Measurements from ENCODE around the gene ULBP2. TPM values are rescaled to one million over a fixed set of nuclear protein-coding genes. Genes with fewer than 3 reads are reported as not detected.

Gene ULBP2, protein sequence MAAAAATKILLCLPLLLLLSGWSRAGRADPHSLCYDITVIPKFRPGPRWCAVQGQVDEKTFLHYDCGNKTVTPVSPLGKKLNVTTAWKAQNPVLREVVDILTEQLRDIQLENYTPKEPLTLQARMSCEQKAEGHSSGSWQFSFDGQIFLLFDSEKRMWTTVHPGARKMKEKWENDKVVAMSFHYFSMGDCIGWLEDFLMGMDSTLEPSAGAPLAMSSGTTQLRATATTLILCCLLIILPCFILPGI
- total RNA-seq (2022; extraction: Qiagen RNA extraction) = 2.9 to 4.6 TPM (median 3.3 TPM) in 5 replicates

DNA sequence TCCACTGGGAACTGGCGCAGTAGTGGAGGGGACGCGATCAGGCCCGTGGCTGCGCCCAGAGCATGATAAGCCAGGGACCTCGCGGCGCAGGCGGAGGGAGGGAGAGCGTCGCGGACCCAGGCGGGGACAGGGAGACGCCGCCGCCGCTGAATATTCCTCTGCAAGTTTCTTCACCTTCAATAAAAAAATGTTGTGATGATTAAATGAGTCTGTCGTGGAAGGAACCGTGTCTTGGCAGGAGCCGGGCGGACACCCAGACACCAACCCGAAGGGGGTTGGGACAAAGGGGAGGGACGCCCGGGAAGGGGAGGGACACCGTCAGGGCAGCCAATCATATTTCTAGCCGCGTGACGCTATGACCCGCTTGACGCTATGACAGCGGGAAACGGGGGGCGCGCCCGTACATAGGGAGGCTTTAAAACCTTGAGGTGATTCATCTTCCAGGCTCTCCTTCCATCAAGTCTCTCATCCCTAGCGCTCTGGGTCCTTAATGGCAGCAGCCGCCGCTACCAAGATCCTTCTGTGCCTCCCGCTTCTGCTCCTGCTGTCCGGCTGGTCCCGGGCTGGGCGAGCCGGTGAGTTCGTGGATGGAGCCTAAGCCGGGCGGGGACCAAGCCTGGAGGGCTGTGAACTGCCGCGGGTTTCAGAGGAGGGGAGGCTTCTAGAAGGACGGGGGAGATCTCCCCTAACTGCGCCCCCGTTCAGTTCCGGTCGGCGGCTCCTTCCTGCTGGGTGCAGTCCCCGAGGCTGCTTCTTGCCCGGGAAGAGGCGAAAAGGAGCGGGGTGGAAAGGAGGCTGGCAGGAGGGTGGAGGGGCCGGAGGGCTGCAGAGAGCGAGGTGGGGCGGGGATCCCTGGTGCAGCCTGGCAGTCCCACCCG lies at the start of gene ULBP2:
Gene ULBP2 (plus strand): TSS at position 432 of the 878 bp plus-strand sequence. CDS start 59 bp downstream, at position 491.

DNA sequence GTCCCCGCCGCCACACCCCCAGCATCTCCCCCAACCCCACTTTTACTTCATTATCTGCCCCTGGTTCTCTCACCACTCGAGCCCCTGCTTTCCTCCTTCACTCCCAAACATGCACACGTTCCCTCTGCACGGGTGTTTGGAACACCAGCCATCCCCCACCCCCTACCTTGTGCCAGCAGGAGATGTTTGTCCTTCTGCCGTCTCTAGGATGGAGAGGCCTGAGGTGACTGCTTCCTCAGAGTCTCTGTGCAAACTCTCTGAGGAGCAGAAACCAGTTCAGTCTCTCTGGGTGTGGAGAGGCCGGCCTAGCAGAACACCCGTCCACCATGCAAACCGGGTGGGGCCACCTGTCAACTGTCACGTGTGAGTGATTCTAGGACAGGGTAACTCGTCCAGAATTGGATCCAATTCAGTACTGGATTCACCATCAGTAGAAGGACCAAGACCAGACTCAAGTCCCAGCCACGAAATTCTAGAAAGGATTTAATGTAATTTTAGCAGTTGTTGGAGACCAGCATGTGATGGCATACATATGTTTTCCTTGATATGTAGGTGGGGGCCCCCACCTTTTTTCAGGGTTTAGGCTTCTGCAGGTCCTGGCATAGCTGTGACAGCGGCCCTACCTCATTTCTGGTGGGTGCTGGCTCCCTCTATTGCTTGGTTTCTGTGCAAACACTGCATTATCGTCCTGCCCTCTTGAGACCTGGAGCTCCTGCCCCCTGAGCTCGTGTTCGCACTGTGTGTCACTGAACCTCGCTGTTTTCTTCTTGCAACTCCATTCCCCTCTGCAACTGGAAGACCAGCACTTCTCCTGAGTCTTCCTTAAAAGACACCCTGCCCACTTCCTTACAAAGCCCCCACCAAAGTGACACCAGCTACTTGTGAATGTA lies 43.7 kb upstream of the ULBP2 start, which contains the start of gene RAET1E:
Gene RAET1E (minus strand): TSS at position 259 of the 890 bp plus-strand sequence. CDS start 7,212 bp downstream, outside the sequence.

DNA sequence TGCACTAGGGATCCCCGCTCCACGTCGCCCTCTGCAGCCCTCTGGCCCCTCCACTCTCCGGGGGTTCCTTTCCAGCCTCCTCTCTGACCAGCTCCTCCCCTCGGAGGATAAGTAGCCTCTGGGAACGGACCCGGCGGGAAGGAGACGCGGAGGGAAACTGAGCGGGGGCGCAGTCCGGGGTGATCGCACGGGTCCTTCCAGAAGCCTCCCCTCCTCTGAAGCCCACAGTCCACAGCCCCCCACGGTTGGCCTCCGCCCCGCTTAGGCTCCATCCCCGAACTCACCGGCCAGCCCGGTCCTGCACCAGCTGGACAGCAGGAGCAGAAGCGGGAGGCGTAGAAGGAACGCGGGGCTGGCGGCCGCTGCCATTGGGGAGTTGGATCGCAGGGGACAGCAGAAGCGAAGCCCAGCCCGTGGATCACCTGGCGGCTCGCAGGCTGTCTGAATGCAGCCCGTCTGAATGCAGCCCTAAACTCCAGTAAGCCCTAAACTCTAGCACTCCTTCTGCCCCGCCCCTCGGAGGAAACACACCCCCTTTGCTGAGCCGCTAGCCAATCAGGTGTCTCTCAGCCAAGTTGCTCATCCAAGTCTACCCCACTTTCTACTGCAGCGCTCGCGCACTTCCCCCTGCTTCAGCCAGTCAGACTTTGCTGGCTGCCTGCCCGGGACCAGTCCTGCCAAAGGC lies 19.0 kb upstream of the ULBP2 start, which contains the start of gene RAET1G:
Gene RAET1G (minus strand): TSS at position 480 of the 685 bp plus-strand sequence. CDS start 111 bp downstream, at position 369.

DNA sequence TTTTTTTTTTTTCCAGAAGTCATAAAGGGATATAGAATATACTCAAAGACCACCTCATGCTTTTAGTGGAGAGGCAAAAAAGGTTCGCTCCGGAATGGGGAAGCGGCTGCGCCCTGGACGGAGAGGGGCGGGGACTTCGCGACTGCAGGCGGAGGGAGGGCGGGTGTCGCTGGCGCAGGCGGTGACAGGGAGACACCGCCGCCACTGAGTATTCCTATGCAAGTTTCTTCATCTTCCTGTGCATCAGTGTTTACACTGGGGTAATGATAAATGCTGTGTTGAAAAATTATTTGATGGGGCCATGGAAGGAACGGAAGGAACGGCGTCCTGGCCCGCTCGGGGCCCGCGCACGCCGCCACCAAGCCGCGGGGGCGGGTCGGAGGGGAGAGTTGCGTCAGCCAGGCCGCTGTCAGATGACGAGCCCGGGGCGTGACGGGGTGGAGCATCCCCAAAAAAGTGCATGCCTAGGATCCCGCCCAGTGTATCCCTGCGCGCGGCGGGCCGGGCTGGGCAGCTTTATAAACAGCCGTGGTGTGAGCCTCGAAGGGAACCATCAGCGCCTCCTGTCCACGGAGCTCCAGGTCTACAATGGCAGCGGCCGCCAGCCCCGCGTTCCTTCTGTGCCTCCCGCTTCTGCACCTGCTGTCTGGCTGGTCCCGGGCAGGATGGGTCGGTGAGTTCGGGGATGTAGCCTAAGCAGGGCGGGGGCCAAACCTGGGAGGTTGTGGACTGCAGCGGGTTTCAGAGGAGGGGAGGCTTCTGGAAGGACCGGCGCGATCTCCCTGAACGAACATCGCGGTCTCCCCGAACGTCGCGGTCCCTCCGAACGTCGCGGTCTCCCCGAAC lies 21.9 kb downstream of the ULBP2 start, which contains the start of gene ULBP1:
Gene ULBP1 (plus strand): TSS at position 482 of the 846 bp plus-strand sequence. CDS start 107 bp downstream, at position 589.

Other genes starting within 250 kb of the ULBP2 start
- 5.9 to 8.1 TPM (median 7.4 TPM) in 5 replicates for gene LATS1, start 223.9 kb upstream of the ULBP2 start, total RNA-seq (2022; extraction: Qiagen RNA extraction)
- gene NUP43, start 195.5 kb upstream of the ULBP2 start, total RNA-seq (2022; extraction: Qiagen RNA extraction) = 12.7 to 14.6 TPM (median 14.1 TPM) in 5 replicates
- gene PCMT1, start 192.3 kb upstream of the ULBP2 start, total RNA-seq (2022; extraction: Qiagen RNA extraction) = 85.9 to 102 TPM (median 89.6 TPM) in 5 replicates
- 26.7 to 36.0 TPM (median 33.0 TPM) in 5 replicates for gene LRP11, start 77.7 kb upstream of the ULBP2 start, total RNA-seq (2022; extraction: Qiagen RNA extraction)
- 1.6 to 3.6 TPM (median 2.8 TPM) in 5 replicates for gene RAET1E, start 43.9 kb upstream of the ULBP2 start, total RNA-seq (2022; extraction: Qiagen RNA extraction)
- gene RAET1G, start 18.9 kb upstream of the ULBP2 start, total RNA-seq (2022; extraction: Qiagen RNA extraction) = 6.4 to 11.6 TPM (median 8.5 TPM) in 5 replicates
- gene ULBP1, start 21.9 kb downstream of the ULBP2 start, total RNA-seq (2022; extraction: Qiagen RNA extraction) = 0.75 to 1.00 TPM (median 0.93 TPM) in 5 replicates
- gene RAET1L, start 83.5 kb downstream of the ULBP2 start, total RNA-seq (2022; extraction: Qiagen RNA extraction) = 0.34 to 0.50 TPM (median 0.39 TPM) in 5 replicates
- gene ULBP3, start 127.1 kb downstream of the ULBP2 start, total RNA-seq (2022; extraction: Qiagen RNA extraction) = 3.7 to 4.6 TPM (median 4.2 TPM) in 5 replicates
- 3.4 to 4.0 TPM (median 3.5 TPM) in 5 replicates for gene PPP1R14C, start 201.0 kb downstream of the ULBP2 start, total RNA-seq (2022; extraction: Qiagen RNA extraction)